Upper lobe of left lung (tissue), 6 donors: ENCODE results near the gene TPTE. TPM values are rescaled to one million over a fixed set of nuclear protein-coding genes. Genes with fewer than 3 reads are reported as not detected.
"Not testable (repeated sequence)": the region's sequence is repeated elsewhere in the genome, so short reads cannot be mapped to it uniquely, and the experiment has no call there.

Experiments used
- ATAC-seq, 2 donors: fragments of 200-7000 bp; cut with Tn5 transposase; one replicate each; pipeline ENCODE4 v1.9.1; 2022; ENCODE audit warnings: mild to moderate bottlenecking in 2 of 2, moderate library complexity in 2 of 2; ENCODE audit not compliant: low FRiP score in 2 of 2
- DNase-seq, 2 donors: peaks; one replicate each; pipeline ENCODE4 v3.0.0-alpha.2; 2019 to 2020
- H3K27ac ChIP-seq, 4 donors: fragments of 200-600 bp; sonication (generic); one replicate each; pipeline ENCODE4 v1.5.1; 2016 to 2019
- H3K27me3 ChIP-seq, 4 donors: fragments of 200-600 bp; sonication (generic); one replicate each; pipeline ENCODE4 v1.5.1; 2017 to 2019
- H3K36me3 ChIP-seq, 4 donors: fragments of 200-600 bp; sonication (generic); one replicate each; pipeline ENCODE4 v1.5.1; 2016 to 2019
- H3K4me1 ChIP-seq, 4 donors: fragments of 200-600 bp; sonication (generic); one replicate each; pipeline ENCODE4 v1.5.1; 2018 to 2019
- H3K4me3 ChIP-seq, 4 donors: fragments of 200-600 bp; sonication (generic); one replicate each; pipeline ENCODE4 v1.5.1; 2017 to 2019; ENCODE audit warnings: mild to moderate bottlenecking in 2 of 4, moderate library complexity in 1 of 4
- H3K9me3 ChIP-seq, 4 donors: fragments of 200-600 bp; sonication (generic); one replicate each; pipeline ENCODE4 v1.5.1; 2018 to 2019
- EP300 ChIP-seq, 4 donors: sonication (generic); formaldehyde crosslinking; IDR thresholded peaks; one replicate each; pipeline ENCODE4 v1.5.1; 2017; ENCODE audit warnings: antibody characterized with exemption in 4 of 4, control low read depth in 2 of 4
- POLR2A ChIP-seq, 4 donors: fragments of 450-650 bp; IDR thresholded peaks; one replicate each; pipeline ENCODE4 v1.5.1; 2016 to 2017; ENCODE audit warnings: antibody characterized with exemption in 4 of 4, mild to moderate bottlenecking in 2 of 4
- POLR2AphosphoS5 ChIP-seq, 2 donors: sonication (generic); formaldehyde crosslinking; IDR thresholded peaks; one replicate each; pipeline ENCODE4 v1.5.1; 2017; ENCODE audit warnings: antibody characterized with exemption in 2 of 2
- WGBS, 2 donors: methylation state at CpG; one replicate each; pipeline ENCODE4 v1.1.5; 2017 to 2018; 5-methylcytosine and 5-hydroxymethylcytosine counted together
- total RNA-seq, 6 donors: library from RNA; depleted of rRNA in 4 of 6; stranded (reverse); fragments of >200 nt in 4 of 6; gene quantifications; one replicate each; pipeline versions ENCODE4 v1.1.0 to v1.2.1, GENCODE V29; 2016 to 2021
- TF ChIP-seq, protein P1 (sequence below), 6 experiments: fragments of 450-650 bp in 4 of 6; fragments of 200-600 bp in 2 of 6; sonication (generic) in 2 of 6; IDR thresholded peaks; one replicate each; pipeline ENCODE4 v1.5.1; 2016 to 2019; ENCODE audit warnings: antibody characterized with exemption in 6 of 6
- donor health status: DM: no; HTN: no; CAD: no; lungs with moderate emphysema.
- donor health status: DM: no; HTN: yes; CAD: no; lungs with severe emphysema.

TPTE gene
- total RNA-seq, 6 donors from 2014 or later, result not detected

GRCh38 chr21:10539956-10540355, 18.6 kb downstream of the TPTE start:
- no peaks in the 10 kb centered on the region for H3K27me3 ChIP-seq
- H3K4me1 ChIP-seq, result no peaks in the 10 kb centered on the region
- H3K27ac ChIP-seq, result no peak overlapping the region
- no peaks in the 10 kb centered on the region for H3K36me3 ChIP-seq
- DNase-seq, result no peak
- 57 to 73% methylated on average over 3 of the region's 3 CpGs for WGBS, 2 donors
- no peak for ATAC-seq
- TF ChIP-seq POLR2AphosphoS5 (IDR thresholded peaks at IDR 0.05) (no peak), POLR2A (IDR thresholded peaks at IDR 0.05) (no peak), EP300 (IDR thresholded peaks at IDR 0.05) (no peak)
- TF ChIP-seq, protein P1, sequence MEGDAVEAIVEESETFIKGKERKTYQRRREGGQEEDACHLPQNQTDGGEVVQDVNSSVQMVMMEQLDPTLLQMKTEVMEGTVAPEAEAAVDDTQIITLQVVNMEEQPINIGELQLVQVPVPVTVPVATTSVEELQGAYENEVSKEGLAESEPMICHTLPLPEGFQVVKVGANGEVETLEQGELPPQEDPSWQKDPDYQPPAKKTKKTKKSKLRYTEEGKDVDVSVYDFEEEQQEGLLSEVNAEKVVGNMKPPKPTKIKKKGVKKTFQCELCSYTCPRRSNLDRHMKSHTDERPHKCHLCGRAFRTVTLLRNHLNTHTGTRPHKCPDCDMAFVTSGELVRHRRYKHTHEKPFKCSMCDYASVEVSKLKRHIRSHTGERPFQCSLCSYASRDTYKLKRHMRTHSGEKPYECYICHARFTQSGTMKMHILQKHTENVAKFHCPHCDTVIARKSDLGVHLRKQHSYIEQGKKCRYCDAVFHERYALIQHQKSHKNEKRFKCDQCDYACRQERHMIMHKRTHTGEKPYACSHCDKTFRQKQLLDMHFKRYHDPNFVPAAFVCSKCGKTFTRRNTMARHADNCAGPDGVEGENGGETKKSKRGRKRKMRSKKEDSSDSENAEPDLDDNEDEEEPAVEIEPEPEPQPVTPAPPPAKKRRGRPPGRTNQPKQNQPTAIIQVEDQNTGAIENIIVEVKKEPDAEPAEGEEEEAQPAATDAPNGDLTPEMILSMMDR (IDR thresholded peaks at IDR 0.05), result no peak
- H3K9me3 ChIP-seq, result peaks cover 0 to 12% (median 4%) of the 10 kb centered on the region in 4 donors
- H3K4me3 ChIP-seq, result no peak overlapping the region

GRCh38 chr21:10544376-10544775, 23.0 kb downstream of the TPTE start:
- WGBS, 2 donors, result 82% methylated on average over 9 of the region's 9 CpGs
- H3K27me3 ChIP-seq, H3K4me1 ChIP-seq, ATAC-seq, DNase-seq, H3K4me3 ChIP-seq, H3K36me3 ChIP-seq, H3K27ac ChIP-seq: not testable (repeated sequence)
- peaks cover 0 to 46% (median 14%) of the 10 kb centered on the region in 4 donors for H3K9me3 ChIP-seq

DNA sequence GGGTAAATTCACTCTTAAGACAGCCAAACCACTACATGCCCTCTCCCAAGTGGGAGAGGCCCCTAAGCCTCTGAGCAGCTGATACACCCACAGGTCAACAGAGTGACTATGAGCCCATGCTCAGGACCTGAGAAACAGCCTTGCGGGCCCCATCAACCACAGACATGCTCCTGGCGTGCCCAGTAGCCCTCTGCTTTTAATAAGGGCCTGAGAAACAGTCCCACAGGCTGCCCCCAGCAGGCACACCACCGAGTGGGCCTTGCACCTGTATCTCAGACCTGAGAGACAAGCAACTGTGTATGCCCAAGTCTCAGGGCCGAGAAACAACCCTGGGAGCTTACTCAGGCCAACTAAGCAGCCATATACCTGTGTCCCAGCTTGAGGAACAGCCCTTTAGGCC, 26.5 kb downstream of the TPTE start:
- H3K9me3 ChIP-seq, result peaks cover 0 to 42% (median 18%) of the 10 kb centered on the region in 4 donors
- H3K4me3 ChIP-seq, DNase-seq, H3K4me1 ChIP-seq, H3K36me3 ChIP-seq, H3K27me3 ChIP-seq, H3K27ac ChIP-seq, ATAC-seq: not testable (repeated sequence)
- WGBS, 2 donors, result 40 to 41% methylated on average over 3 to 4 of the region's 4 CpGs

DNA sequence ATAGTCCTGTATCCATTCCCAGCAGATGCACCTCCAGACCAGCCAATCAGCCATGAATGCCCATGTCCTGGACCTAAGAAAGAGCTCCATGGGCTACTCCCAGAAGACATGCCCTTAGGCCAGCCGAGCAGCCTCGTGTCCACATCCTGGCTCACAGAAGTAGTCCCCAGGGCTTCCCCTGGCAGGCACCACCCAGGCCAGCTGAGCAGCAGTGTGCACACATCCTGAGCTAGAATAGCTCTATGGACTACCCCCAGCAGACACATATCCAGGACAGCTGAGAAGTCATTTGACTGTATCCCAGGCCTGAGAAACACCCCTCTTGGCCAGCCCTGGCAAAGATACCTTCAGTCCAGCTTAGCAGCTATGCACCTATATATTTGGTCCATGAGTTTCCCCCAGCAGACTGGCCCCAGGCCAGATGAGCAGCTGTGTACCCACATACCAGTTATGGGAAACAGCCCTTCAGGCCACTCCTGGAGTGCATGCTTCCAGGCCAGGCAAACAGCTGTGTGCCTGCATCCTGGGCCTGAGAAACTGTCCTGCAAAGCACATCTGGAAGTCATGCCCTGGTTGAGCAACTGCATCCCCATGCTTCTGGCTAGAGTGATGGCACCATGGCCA, 27.1 kb downstream of the TPTE start:
- 68% methylated on average over 2 of the region's 2 CpGs; no CpG with 5 or more reads in 1 of the 2 donors for WGBS, 2 donors
- H3K27ac ChIP-seq, result not testable (repeated sequence)
- H3K9me3 ChIP-seq, result peaks cover 0 to 42% (median 18%) of the 10 kb centered on the region in 4 donors

DNA sequence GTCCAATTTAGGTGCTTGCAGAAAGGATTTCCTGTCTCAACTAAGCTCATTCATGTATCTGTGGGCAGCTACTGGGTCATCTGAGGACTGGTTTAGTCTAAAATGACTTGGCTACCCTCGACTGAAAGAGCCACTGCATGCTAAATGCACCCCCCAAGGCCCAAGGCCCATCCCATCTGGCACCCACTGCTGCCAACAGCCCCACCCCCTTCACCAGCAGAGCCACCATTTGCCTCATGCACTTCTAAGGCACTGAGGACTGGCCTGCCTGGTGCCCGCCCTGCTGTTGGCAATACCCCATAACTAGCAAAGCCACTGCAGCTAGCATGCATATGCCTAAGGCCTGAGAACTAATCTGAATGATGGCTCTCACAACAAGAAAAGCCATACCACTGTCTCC, 49.4 kb downstream of the TPTE start:
- H3K9me3 ChIP-seq, result peaks cover 0 to 44% (median 33%) of the 10 kb centered on the region in 4 donors
- not testable (repeated sequence) for H3K36me3 ChIP-seq, H3K4me3 ChIP-seq, H3K27me3 ChIP-seq, H3K4me1 ChIP-seq, H3K27ac ChIP-seq
- peak in 1 of 2 donors; percentile 20 for DNase-seq
- WGBS, 2 donors, result 47 to 63% methylated on average over 2 of the region's 2 CpGs
- peak in 1 of 2 donors; percentile 3 for ATAC-seq

More for the DNA sequence above, 27.1 kb downstream of the TPTE start:
- not testable (repeated sequence) for H3K27me3 ChIP-seq, DNase-seq, H3K4me1 ChIP-seq, ATAC-seq, H3K4me3 ChIP-seq, H3K36me3 ChIP-seq

DNA sequence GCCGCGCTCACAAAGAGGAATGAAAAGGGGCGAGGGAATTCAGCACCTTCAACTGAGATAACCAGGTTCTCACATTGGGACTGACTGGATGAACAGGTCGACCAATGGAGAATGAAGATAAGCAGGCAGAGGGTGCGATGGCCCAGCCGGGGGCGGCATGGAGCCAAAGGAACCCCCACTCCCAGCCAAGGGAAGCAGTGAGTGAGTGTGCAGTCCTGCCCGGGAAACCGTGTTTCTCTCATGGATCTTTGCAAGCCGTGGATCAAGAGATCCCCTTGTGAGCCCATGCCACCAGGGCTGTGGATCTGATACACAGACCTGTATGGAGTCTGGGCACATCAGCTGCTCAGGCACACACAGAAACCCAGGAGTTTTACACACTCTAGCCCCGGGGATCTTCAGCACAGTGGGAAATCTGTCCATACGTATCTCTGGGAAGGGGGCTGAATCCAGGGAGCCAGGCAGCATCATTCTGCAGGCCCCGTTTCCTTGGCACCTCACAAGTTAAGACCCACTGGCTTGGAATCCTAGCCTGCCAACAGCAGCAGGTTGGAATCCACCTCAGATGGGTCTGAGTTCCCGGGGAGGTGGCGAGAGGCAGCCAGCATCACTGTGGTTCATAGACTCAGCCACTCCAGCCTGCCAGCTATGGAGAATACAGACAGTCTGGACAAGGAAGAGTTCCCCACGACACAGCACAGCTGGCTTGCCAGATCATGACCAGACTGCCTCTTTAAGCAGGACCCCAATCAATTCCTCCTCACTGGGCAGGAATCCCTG, 53.3 kb downstream of the TPTE start:
- not testable (repeated sequence) for H3K36me3 ChIP-seq, H3K27me3 ChIP-seq, H3K4me3 ChIP-seq, H3K27ac ChIP-seq, H3K4me1 ChIP-seq
- H3K9me3 ChIP-seq, result peaks cover 0 to 50% (median 34%) of the 10 kb centered on the region in 4 donors
- ATAC-seq (peak; percentile 25 to 59), DNase-seq (peak in 1 of 2 donors; percentile 77)
- WGBS, 2 donors, result 70 to 74% methylated on average over 13 to 16 of the region's 16 CpGs

- DNase-seq, result no peak
- Histone ChIP-seq H3K27me3 (no peaks in the 10 kb centered on the region), H3K9me3 (peaks cover 0 to 45% (median 32%) of the 10 kb centered on the region in 4 donors), H3K4me1 (no peaks in the 10 kb centered on the region), H3K36me3 (no peaks in the 10 kb centered on the region), H3K4me3 (no peak overlapping the region), H3K27ac (no peak overlapping the region)
- peak; percentile 15 to 23 for ATAC-seq
- 66 to 70% methylated on average over 2 of the region's 2 CpGs for WGBS, 2 donors
- TF ChIP-seq, protein P1 (IDR thresholded peaks at IDR 0.05), result no peak
- no peak for TF ChIP-seq POLR2A (IDR thresholded peaks at IDR 0.05)
- TF ChIP-seq POLR2AphosphoS5 (IDR thresholded peaks at IDR 0.05), result no peak
- TF ChIP-seq EP300 (IDR thresholded peaks at IDR 0.05), result no peak
These were observed 53.9 kb downstream of the TPTE start for GRCh38 chr21:10575311-10575667.

GRCh38 chr21:10578910-10579309, 57.5 kb downstream of the TPTE start:
- not testable (repeated sequence) for ATAC-seq, DNase-seq, H3K36me3 ChIP-seq, H3K4me1 ChIP-seq, H3K27ac ChIP-seq, H3K4me3 ChIP-seq, H3K27me3 ChIP-seq
- H3K9me3 ChIP-seq, result peaks cover 0 to 32% (median 15%) of the 10 kb centered on the region in 4 donors

DNA sequence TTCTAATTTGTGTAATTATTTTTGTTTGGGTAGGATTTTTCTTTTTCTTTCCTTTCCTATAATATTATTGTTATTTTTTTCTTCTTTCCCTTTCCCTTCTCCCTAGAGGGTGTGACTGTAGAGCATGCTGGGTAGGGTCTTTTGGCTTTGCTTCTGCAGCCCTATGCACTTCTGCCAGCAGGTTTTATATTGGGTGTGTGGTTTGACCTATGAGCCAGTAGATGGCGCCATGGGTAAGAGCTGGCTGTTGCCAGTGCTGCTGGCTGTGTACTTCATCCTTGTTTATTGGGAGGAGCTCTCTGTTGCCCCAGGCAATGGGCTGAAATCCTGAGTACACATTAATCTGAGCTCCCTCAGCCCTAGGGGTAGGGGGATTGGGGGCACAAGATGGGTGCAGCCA, 67.7 kb downstream of the TPTE start:
- not testable (repeated sequence) for ATAC-seq, H3K4me1 ChIP-seq, DNase-seq, H3K27me3 ChIP-seq, H3K4me3 ChIP-seq, H3K27ac ChIP-seq, H3K36me3 ChIP-seq
- 0 to 17% methylated on average over 1 of the region's 1 CpG for WGBS, 2 donors
- H3K9me3 ChIP-seq, result peaks cover 0 to 12% (median 5%) of the 10 kb centered on the region in 4 donors

DNA sequence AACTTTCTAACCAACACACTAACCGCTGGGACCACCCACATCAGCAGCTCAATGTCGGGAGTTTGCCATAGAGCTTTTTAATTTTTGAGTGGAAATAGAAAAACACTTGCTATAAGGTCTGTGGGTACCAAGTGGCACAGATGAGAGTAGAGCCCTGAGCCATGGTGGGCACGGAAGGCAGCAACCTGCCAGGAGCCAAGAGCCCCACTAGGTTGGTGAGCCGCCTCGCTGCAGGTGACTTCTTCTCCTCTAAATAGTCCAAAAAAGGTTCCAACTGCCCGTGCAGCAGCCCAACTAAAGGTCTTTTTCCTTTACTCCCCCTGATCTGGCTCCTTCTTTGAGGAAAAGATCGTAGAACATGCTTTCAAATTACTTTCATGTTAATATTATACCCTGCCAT, 85.7 kb downstream of the TPTE start:
- peaks cover 0 to 17% (median 4%) of the 10 kb centered on the region in 4 donors for H3K9me3 ChIP-seq
- ATAC-seq, H3K36me3 ChIP-seq, H3K4me3 ChIP-seq, H3K27me3 ChIP-seq, H3K27ac ChIP-seq, H3K4me1 ChIP-seq: not testable (repeated sequence)
- peak in 1 of 2 donors; percentile 20 for DNase-seq
- 60 to 65% methylated on average over 7 of the region's 7 CpGs for WGBS, 2 donors
